HepG2 (cell line): ENCODE measurements around the gene CDC14A. TPM values are rescaled to one million over a fixed set of nuclear protein-coding genes. Genes with fewer than 3 reads are reported as not detected.

Source experiments
- ARHGAP35 ChIP-seq: sonication (generic); formaldehyde crosslinking; IDR thresholded peaks from 2 replicates; pipeline ENCODE4 v1.9.0; 2022; ENCODE audit warnings: mild to moderate bottlenecking, inconsistent platforms, moderate library complexity, missing genetic modification reagents, borderline replicate concordance
- BATF2 ChIP-seq: sonication (generic); formaldehyde crosslinking; IDR thresholded peaks from 2 replicates; pipeline ENCODE4 v1.8.0; 2022; ENCODE audit warnings: mild to moderate bottlenecking, missing genetic modification reagents, moderate library complexity
- CHCHD3 ChIP-seq: sonication (generic); formaldehyde crosslinking; IDR thresholded peaks from 2 replicates; pipeline ENCODE4 v1.8.0; 2022; ENCODE audit warnings: mild to moderate bottlenecking, missing genetic modification reagents, moderate library complexity
- ELF3 ChIP-seq: IDR thresholded peaks from 2 replicates; pipeline ENCODE4 v1.6.1; 2016; ENCODE audit warnings: missing genetic modification reagents, missing compliant biosample characterization
- GABPA ChIP-seq, 2 experiments: IDR thresholded peaks; 2 replicates each; pipeline ENCODE4 v1.6.1; 2011 to 2016; ENCODE audit warnings: low read depth in 2 of 2, low read length in 1 of 2, missing biosample characterization in 1 of 2, missing genetic modification characterization in 1 of 2
- HIVEP1 ChIP-seq: sonication (generic); formaldehyde crosslinking; IDR thresholded peaks from 2 replicates; pipeline ENCODE4 v1.4.0; 2020; ENCODE audit warnings: mild to moderate bottlenecking, missing genetic modification reagents
- KMT2B ChIP-seq: IDR thresholded peaks from 2 replicates; pipeline ENCODE4 v1.6.1; 2016; ENCODE audit warnings: missing genetic modification reagents, missing compliant biosample characterization
- MAZ ChIP-seq, 2 experiments: sonication (generic) in 1 of 2; formaldehyde crosslinking in 1 of 2; IDR thresholded peaks; 2 replicates each; pipeline versions ENCODE4 v1.5.0 to v1.6.1; 2012 to 2020; ENCODE audit warnings: low read depth in 2 of 2, mild to moderate bottlenecking in 2 of 2, borderline replicate concordance in 1 of 2, improper control_type of control experiment in 1 of 2, low read length in 1 of 2, missing genetic modification reagents in 1 of 2, moderate library complexity in 1 of 2
- NR2F1 ChIP-seq, 2 experiments: fragments of 450-650 bp in 1 of 2; formaldehyde crosslinking in 1 of 2; IDR thresholded peaks; 2 replicates each; pipeline versions ENCODE4 v1.5.0 to v1.6.1; 2016 to 2020; ENCODE audit warnings: mild to moderate bottlenecking in 1 of 2, missing compliant biosample characterization in 1 of 2, missing genetic modification reagents in 1 of 2, moderate library complexity in 1 of 2
- POGK ChIP-seq: sonication (generic); formaldehyde crosslinking; conservative IDR thresholded peaks from 2 replicates; pipeline ENCODE4 v1.8.0; 2022; ENCODE audit warnings: mild to moderate bottlenecking, moderate library complexity, missing genetic modification reagents
- SAP130 ChIP-seq: IDR thresholded peaks from 2 replicates; pipeline ENCODE4 v1.6.1; 2016; ENCODE audit warnings: low read depth
- ZBTB3 ChIP-seq: sonication (generic); formaldehyde crosslinking; IDR thresholded peaks from 2 replicates; pipeline ENCODE4 v1.4.0; 2020; ENCODE audit warnings: low read depth, mild to moderate bottlenecking, moderate library complexity, missing genetic modification reagents, borderline replicate concordance
- ZBTB49 ChIP-seq: sonication (generic); formaldehyde crosslinking; IDR thresholded peaks from 2 replicates; pipeline ENCODE4 v1.4.0; 2020; ENCODE audit warnings: missing genetic modification reagents, borderline replicate concordance
- ZC3H4 ChIP-seq: sonication (generic); formaldehyde crosslinking; IDR thresholded peaks from 2 replicates; pipeline ENCODE4 v1.4.0; 2020; ENCODE audit warnings: missing genetic modification reagents, borderline replicate concordance
- ZFP41 ChIP-seq: sonication (generic); formaldehyde crosslinking; IDR thresholded peaks from 2 replicates; pipeline ENCODE4 v1.4.0; 2020; ENCODE audit warnings: mild to moderate bottlenecking, missing genetic modification reagents, borderline replicate concordance
- ZNF362 ChIP-seq: sonication (generic); formaldehyde crosslinking; IDR thresholded peaks from 2 replicates; pipeline ENCODE4 v1.4.0; 2020; ENCODE audit warnings: missing genetic modification reagents, mild to moderate bottlenecking, borderline replicate concordance
- ZNF430 ChIP-seq: sonication (generic); formaldehyde crosslinking; IDR thresholded peaks from 2 replicates; pipeline ENCODE4 v1.9.0; 2021; ENCODE audit warnings: mild to moderate bottlenecking, missing genetic modification reagents
- ZNF605 ChIP-seq: sonication (generic); formaldehyde crosslinking; IDR thresholded peaks from 2 replicates; pipeline ENCODE4 v1.8.0; 2022; ENCODE audit warnings: mild to moderate bottlenecking, missing genetic modification reagents
- polyA plus RNA-seq, 8 experiments: library from polyadenylated mRNA; depleted of rRNA in 3 of 8; stranded (reverse) in 7 of 8; unstranded in 1 of 8; fragments of >200 nt; fragmentation: Illumina TruSeq in 4 of 8; extraction: Trizol in 4 of 8; gene quantifications; 2 replicates each; pipeline versions ENCODE4 v1.2.1 to v1.2.3, GENCODE V29; 2011 to 2016; ENCODE audit warnings: low read depth in 4 of 8, missing spikeins in 1 of 8, mixed read lengths in 1 of 8; ENCODE audit not compliant: insufficient read depth in 1 of 8
- total RNA-seq, 5 experiments: library from RNA; depleted of rRNA; stranded (reverse); fragments of >200 nt; fragmentation: Illumina TruSeq; extraction: Trizol; gene quantifications; 2 replicates each; pipeline ENCODE4 v1.2.3, GENCODE V29; 2016; ENCODE audit warnings: low read depth in 1 of 5

Gene CDC14A
- total and polyA plus RNA-seq, 2 of the 13 experiments (the other 11 are each of a cell fraction or from before 2014, with no cell fraction given), result 2.8 to 4.9 TPM

- TF ChIP-seq ZBTB49 (CRISPR knock-in tag), result no peak
- peak; percentile 60 for TF ChIP-seq KMT2B (CRISPR knock-in tag)
- 0 out of 2 replicates have a peak, but pooled peaks have one; percentile 26 for TF ChIP-seq ELF3 (CRISPR knock-in tag)
- TF ChIP-seq SAP130 (CRISPR knock-in tag), result peak; percentile 47
- peak; percentile 45; the same call in 1 of the 2 replicates for TF ChIP-seq ZNF605 (CRISPR knock-in tag)
- TF ChIP-seq ARHGAP35 (CRISPR knock-in tag), result no peak
- TF ChIP-seq ZNF362 (CRISPR knock-in tag), result no peak
- TF ChIP-seq ZC3H4 (CRISPR knock-in tag), result no peak
- TF ChIP-seq CHCHD3 (CRISPR knock-in tag), result no peak
- TF ChIP-seq NR2F1 (CRISPR knock-in tag; IDR thresholded peaks at IDR 0.05), result no peak
- TF ChIP-seq MAZ (IDR thresholded peaks at IDR 0.05; ENCODE audit: borderline replicate concordance, low read depth, low read length), result peak; percentile 34; the same call in 1 of the 2 replicates
- TF ChIP-seq MAZ (CRISPR knock-in tag; IDR thresholded peaks at IDR 0.05; ENCODE audit: low read depth), result no peak; the same call in none of the 2 replicates
- no peak for TF ChIP-seq ZFP41 (CRISPR knock-in tag)
- 0 out of 2 replicates have a peak, but pooled peaks have one; percentile 17 for TF ChIP-seq ZNF430
- 0 out of 2 replicates have a peak, but pooled peaks have one; percentile 1 for TF ChIP-seq HIVEP1 (CRISPR knock-in tag)
- no peak for TF ChIP-seq BATF2 (CRISPR knock-in tag)
- TF ChIP-seq ZBTB3 (CRISPR knock-in tag), result no peak
- peak; percentile 43; the same call in 1 of the 2 replicates for TF ChIP-seq POGK (CRISPR knock-in tag)
- no peak for TF ChIP-seq GABPA (IDR thresholded peaks at IDR 0.05; ENCODE audit: low read depth, low read length)
- TF ChIP-seq GABPA (CRISPR knock-in tag; IDR thresholded peaks at IDR 0.05; ENCODE audit: low read depth), result peak; percentile 15; the same call in 1 of the 2 replicates
Measured at GRCh38 chr1:100352267-100353070, at the start of gene CDC14A (continued).
